ENCODE data around the gene MLANA.

DNA sequence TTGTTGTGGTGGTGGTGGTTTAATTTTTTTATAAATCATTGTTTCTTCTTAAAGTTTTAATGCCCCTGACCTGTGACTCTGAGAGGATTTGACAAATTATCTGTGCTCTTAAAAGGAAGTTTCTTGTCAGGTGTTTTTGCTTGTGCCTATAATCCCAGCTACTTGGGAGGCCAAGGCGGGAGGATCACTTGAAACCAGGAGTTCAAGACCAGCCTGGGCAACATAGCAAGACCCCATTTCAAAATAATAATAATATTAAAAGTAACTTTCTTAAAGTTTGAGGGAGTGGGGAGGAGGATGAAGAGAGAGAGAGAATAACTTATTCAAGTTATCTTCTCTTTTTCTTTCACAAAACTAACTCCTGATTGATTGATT lies 45.5 kb upstream of the MLANA start:
- TF ChIP-seq POLR2AphosphoS5 (IDR thresholded peaks at IDR 0.05) (no peak), EP300 (IDR thresholded peaks at IDR 0.05) (no peak)
- TF ChIP-seq, protein P1, sequence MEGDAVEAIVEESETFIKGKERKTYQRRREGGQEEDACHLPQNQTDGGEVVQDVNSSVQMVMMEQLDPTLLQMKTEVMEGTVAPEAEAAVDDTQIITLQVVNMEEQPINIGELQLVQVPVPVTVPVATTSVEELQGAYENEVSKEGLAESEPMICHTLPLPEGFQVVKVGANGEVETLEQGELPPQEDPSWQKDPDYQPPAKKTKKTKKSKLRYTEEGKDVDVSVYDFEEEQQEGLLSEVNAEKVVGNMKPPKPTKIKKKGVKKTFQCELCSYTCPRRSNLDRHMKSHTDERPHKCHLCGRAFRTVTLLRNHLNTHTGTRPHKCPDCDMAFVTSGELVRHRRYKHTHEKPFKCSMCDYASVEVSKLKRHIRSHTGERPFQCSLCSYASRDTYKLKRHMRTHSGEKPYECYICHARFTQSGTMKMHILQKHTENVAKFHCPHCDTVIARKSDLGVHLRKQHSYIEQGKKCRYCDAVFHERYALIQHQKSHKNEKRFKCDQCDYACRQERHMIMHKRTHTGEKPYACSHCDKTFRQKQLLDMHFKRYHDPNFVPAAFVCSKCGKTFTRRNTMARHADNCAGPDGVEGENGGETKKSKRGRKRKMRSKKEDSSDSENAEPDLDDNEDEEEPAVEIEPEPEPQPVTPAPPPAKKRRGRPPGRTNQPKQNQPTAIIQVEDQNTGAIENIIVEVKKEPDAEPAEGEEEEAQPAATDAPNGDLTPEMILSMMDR (IDR thresholded peaks at IDR 0.05), result no peak
